WTC11 (cell line): Measurements from ENCODE around the gene TMC7. TPM values are rescaled to one million over a fixed set of nuclear protein-coding genes. Genes with fewer than 3 reads are reported as not detected.
A peak's percentile ranks its signal among the peaks of the same experiment; 100 is the strongest.

Experiments used
- ATAC-seq: fragments of 200-7000 bp; cut with Tn5 transposase; 2 replicates; pipeline ENCODE4 v1.10.0; 2021; ENCODE audit warnings: mild to moderate bottlenecking, moderate library complexity
- CTCF ChIA-PET: fragments of 300-600 bp; sonication (Branson Sonifier 250); formaldehyde crosslinking; loops from one replicate; lab custom pipeline; 2021; ENCODE audit warnings: antibody characterized with exemption; lab: Charles Lee
- POLR2A ChIA-PET: fragments of 350-600 bp; sonication (Branson Sonifier 250); formaldehyde crosslinking; loops from one replicate; lab custom pipeline; 2021; ENCODE audit warnings: antibody characterized with exemption; lab: Charles Lee
- DNase-seq: peaks from one replicate; pipeline ENCODE4 v3.0.0; 2021; ENCODE audit warnings: low spot score
- H3K27ac Mint-ChIP-seq: 2 replicates; pipeline ENCODE4 v1.8.0; 2021; ENCODE audit warnings: mixed read lengths
- H3K27me3 Mint-ChIP-seq: 2 replicates; pipeline ENCODE4 v1.8.0; 2021; ENCODE audit warnings: low read depth, mild to moderate bottlenecking, moderate library complexity, mixed read lengths
- H3K36me3 Mint-ChIP-seq: 2 replicates; pipeline ENCODE4 v1.8.0; 2021; ENCODE audit warnings: mixed read lengths
- H3K4me1 Mint-ChIP-seq: 2 replicates; pipeline ENCODE4 v1.8.0; 2022; ENCODE audit warnings: mixed read lengths
- H3K4me3 Mint-ChIP-seq: 2 replicates; pipeline ENCODE4 v1.8.0; 2021; ENCODE audit warnings: mild to moderate bottlenecking, moderate library complexity, mixed read lengths
- H3K9me3 Mint-ChIP-seq: 2 replicates; pipeline ENCODE4 v1.8.0; 2021; ENCODE audit warnings: mixed read lengths
- AR ChIP-seq: fragments of 250-450 bp; sonication (Bioruptor Pico); IDR thresholded peaks from 2 replicates; pipeline ENCODE4 v1.9.0; 2021; ENCODE audit warnings: mild to moderate bottlenecking
- ATF2 ChIP-seq: sonication (generic); formaldehyde crosslinking; IDR thresholded peaks from 2 replicates; pipeline ENCODE4 v1.8.1; 2022; ENCODE audit warnings: low read depth, missing genetic modification reagents, borderline replicate concordance
- EMX1 ChIP-seq: fragments of 250-450 bp; sonication (Bioruptor Pico); IDR thresholded peaks from 2 replicates; pipeline ENCODE4 v1.8.0; 2021; ENCODE audit warnings: mild to moderate bottlenecking
- FOXJ3 ChIP-seq: sonication (generic); formaldehyde crosslinking; IDR thresholded peaks from 2 replicates; pipeline ENCODE4 v1.9.0; 2021; ENCODE audit warnings: missing genetic modification reagents, mild to moderate bottlenecking, borderline replicate concordance
- HMGA2 ChIP-seq: fragments of 250-450 bp; sonication (Bioruptor Pico); IDR thresholded peaks from 2 replicates; pipeline ENCODE4 v1.4.0; 2021; ENCODE audit warnings: mild to moderate bottlenecking, moderate library complexity
- IRF2 ChIP-seq: sonication (generic); formaldehyde crosslinking; IDR thresholded peaks from 2 replicates; pipeline ENCODE4 v1.8.0; 2022; ENCODE audit warnings: low read depth, missing genetic modification reagents, borderline replicate concordance
- JUN ChIP-seq: sonication (generic); formaldehyde crosslinking; IDR thresholded peaks from 2 replicates; pipeline ENCODE4 v1.8.0; 2023; ENCODE audit warnings: mild to moderate bottlenecking, missing genetic modification reagents
- OVOL2 ChIP-seq: fragments of 250-450 bp; sonication (Bioruptor Pico); IDR thresholded peaks from 2 replicates; pipeline ENCODE4 v1.9.0; 2021; ENCODE audit warnings: mild to moderate bottlenecking, borderline replicate concordance
- RELA ChIP-seq: sonication (generic); formaldehyde crosslinking; IDR thresholded peaks from 2 replicates; pipeline ENCODE4 v1.8.1; 2022; ENCODE audit warnings: missing genetic modification reagents, mild to moderate bottlenecking, borderline replicate concordance
- TCF7 ChIP-seq: sonication (generic); formaldehyde crosslinking; IDR thresholded peaks from 2 replicates; pipeline ENCODE4 v1.8.0; 2022; ENCODE audit warnings: mild to moderate bottlenecking, low read depth, missing genetic modification reagents, moderate library complexity
- TP53 ChIP-seq: sonication (generic); formaldehyde crosslinking; IDR thresholded peaks from 2 replicates; pipeline ENCODE4 v1.8.1; 2023; ENCODE audit warnings: mild to moderate bottlenecking, missing genetic modification reagents
- USF1 ChIP-seq: sonication (generic); formaldehyde crosslinking; IDR thresholded peaks from 2 replicates; pipeline ENCODE4 v1.8.0; 2022; ENCODE audit warnings: mild to moderate bottlenecking, missing genetic modification reagents
- ZNF121 ChIP-seq: sonication (generic); formaldehyde crosslinking; IDR thresholded peaks from 2 replicates; pipeline ENCODE4 v1.8.0; 2023; ENCODE audit warnings: missing genetic modification reagents
- ZNF416 ChIP-seq: fragments of 250-450 bp; sonication (Bioruptor Pico); IDR thresholded peaks from 2 replicates; pipeline ENCODE4 v1.9.0; 2021; ENCODE audit warnings: mild to moderate bottlenecking, inconsistent platforms
- ZSCAN18 ChIP-seq: fragments of 250-450 bp; sonication (Bioruptor Pico); IDR thresholded peaks from 2 replicates; pipeline ENCODE4 v2.1.2; 2022; ENCODE audit warnings: mild to moderate bottlenecking, moderate library complexity
- total RNA-seq: library from RNA; stranded (reverse); gene quantifications from 3 replicates; pipeline ENCODE4 v1.2.3, GENCODE V29; 2021
- TF ChIP-seq, protein P1 (sequence below): sonication (generic); formaldehyde crosslinking; IDR thresholded peaks from 2 replicates; pipeline ENCODE4 v1.8.1; 2022; ENCODE audit warnings: missing genetic modification reagents, borderline replicate concordance
- TF ChIP-seq, protein P2 (sequence below): sonication (generic); formaldehyde crosslinking; IDR thresholded peaks from 2 replicates; pipeline ENCODE4 v1.8.0; 2022; ENCODE audit warnings: mild to moderate bottlenecking, missing genetic modification reagents
- TF ChIP-seq, protein P3 (sequence below): sonication (generic); formaldehyde crosslinking; IDR thresholded peaks from 2 replicates; pipeline ENCODE4 v1.8.0; 2022; ENCODE audit warnings: mild to moderate bottlenecking, missing genetic modification reagents

The TMC7 gene
- total RNA-seq, 1 experiment from 2014 or later = 2.5 TPM

GRCh38 chr16:19094542-19095365 is 111.0 kb downstream of the TMC7 start:
- no peak for ATAC-seq
- TF ChIP-seq TP53 (CRISPR knock-in tag) (no peak), ZNF121 (CRISPR knock-in tag) (0 out of 2 replicates have a peak, but pooled peaks have one; percentile 24)
- DNase-seq = no peak
- Mint-ChIP-seq H3K4me3 (no peak overlapping the region), H3K27me3 (peaks cover 2% of the 10 kb centered on the region), H3K36me3 (0 out of 2 replicates have a peak, but pooled peaks cover 2% of the 10 kb centered on the region), H3K9me3 (peaks cover 27% of the 10 kb centered on the region), H3K27ac (no peak overlapping the region), H3K4me1 (peaks cover 11% of the 10 kb centered on the region; the same call in 1 of the 2 replicates)
- ChIA-PET CTCF (interaction anchor here (0.6 to 4.4 kb wide), 18 partner anchors 9 to 408 kb away, joined by 3 to 29 read pairs (median 4); partner anchors contain the start of genes ITPRIPL2 and TMC7), POLR2A (no interaction called here)

DNA sequence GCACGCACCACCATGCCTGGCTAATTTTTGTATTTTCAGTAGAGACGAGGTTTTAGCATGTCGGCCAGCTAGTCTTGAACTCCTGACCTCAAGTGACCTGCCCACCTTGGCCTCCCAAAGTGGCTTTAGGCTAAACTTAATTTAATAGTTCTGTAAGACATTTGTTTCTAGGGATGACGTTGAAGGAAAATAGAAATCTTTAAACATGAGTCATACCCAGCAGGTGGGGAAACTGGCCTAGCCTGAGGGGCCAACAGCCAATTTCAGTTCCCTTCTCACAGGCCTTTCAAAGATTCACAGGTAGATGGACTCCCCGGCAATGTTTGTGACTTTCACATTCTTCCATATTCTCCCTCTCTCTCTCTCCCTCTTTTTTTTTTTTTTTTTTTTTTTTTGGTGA is 111.9 kb downstream of the TMC7 start:
- no peak overlapping the region for H3K4me3 Mint-ChIP-seq
- no peak for TF ChIP-seq ZNF121 (CRISPR knock-in tag)
- TF ChIP-seq ZNF416 (CRISPR knock-in tag) = no peak
- TF ChIP-seq AR = no peak
- TF ChIP-seq JUN (CRISPR knock-in tag) = no peak
- TF ChIP-seq TCF7 (CRISPR knock-in tag) = no peak
- no peak for TF ChIP-seq ZSCAN18 (CRISPR knock-in tag)
- TF ChIP-seq USF1 (CRISPR knock-in tag) = no peak
- TF ChIP-seq ATF2 (CRISPR knock-in tag) = no peak
- no peak for TF ChIP-seq RELA
- no peak for TF ChIP-seq FOXJ3 (CRISPR knock-in tag)
- no peak for TF ChIP-seq EMX1
- no peak for TF ChIP-seq HMGA2 (CRISPR knock-in tag)
- TF ChIP-seq, protein P1, sequence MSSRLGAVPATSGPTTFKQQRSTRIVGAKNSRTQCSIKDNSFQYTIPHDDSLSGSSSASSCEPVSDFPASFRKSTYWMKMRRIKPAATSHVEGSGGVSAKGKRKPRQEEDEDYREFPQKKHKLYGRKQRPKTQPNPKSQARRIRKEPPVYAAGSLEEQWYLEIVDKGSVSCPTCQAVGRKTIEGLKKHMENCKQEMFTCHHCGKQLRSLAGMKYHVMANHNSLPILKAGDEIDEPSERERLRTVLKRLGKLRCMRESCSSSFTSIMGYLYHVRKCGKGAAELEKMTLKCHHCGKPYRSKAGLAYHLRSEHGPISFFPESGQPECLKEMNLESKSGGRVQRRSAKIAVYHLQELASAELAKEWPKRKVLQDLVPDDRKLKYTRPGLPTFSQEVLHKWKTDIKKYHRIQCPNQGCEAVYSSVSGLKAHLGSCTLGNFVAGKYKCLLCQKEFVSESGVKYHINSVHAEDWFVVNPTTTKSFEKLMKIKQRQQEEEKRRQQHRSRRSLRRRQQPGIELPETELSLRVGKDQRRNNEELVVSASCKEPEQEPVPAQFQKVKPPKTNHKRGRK (CRISPR knock-in tag) = no peak
- TF ChIP-seq, protein P2, sequence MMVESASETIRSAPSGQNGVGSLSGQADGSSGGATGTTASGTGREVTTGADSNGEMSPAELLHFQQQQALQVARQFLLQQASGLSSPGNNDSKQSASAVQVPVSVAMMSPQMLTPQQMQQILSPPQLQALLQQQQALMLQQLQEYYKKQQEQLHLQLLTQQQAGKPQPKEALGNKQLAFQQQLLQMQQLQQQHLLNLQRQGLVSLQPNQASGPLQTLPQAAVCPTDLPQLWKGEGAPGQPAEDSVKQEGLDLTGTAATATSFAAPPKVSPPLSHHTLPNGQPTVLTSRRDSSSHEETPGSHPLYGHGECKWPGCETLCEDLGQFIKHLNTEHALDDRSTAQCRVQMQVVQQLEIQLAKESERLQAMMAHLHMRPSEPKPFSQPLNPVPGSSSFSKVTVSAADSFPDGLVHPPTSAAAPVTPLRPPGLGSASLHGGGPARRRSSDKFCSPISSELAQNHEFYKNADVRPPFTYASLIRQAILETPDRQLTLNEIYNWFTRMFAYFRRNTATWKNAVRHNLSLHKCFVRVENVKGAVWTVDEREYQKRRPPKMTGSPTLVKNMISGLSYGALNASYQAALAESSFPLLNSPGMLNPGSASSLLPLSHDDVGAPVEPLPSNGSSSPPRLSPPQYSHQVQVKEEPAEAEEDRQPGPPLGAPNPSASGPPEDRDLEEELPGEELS = no peak
- TF ChIP-seq IRF2 (CRISPR knock-in tag) = no peak
- no peak for TF ChIP-seq OVOL2 (CRISPR knock-in tag)
- TF ChIP-seq, protein P3, sequence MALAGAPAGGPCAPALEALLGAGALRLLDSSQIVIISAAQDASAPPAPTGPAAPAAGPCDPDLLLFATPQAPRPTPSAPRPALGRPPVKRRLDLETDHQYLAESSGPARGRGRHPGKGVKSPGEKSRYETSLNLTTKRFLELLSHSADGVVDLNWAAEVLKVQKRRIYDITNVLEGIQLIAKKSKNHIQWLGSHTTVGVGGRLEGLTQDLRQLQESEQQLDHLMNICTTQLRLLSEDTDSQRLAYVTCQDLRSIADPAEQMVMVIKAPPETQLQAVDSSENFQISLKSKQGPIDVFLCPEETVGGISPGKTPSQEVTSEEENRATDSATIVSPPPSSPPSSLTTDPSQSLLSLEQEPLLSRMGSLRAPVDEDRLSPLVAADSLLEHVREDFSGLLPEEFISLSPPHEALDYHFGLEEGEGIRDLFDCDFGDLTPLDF = no peak
- POLR2A ChIA-PET = no interaction called here

More for the DNA sequence above, 111.9 kb downstream of the TMC7 start:
- no peak for DNase-seq
- Mint-ChIP-seq H3K9me3 (peaks cover 30% of the 10 kb centered on the region), H3K36me3 (0 out of 2 replicates have a peak, but pooled peaks cover 2% of the 10 kb centered on the region), H3K27me3 (peaks cover 2% of the 10 kb centered on the region), H3K4me1 (peaks cover 11% of the 10 kb centered on the region; the same call in 1 of the 2 replicates), H3K27ac (no peak overlapping the region)
- no peak for ATAC-seq
- CTCF ChIA-PET = interaction anchor here (1.2 to 4.4 kb wide), 6 partner anchors 9 to 407 kb away, joined by 3 to 29 read pairs (median 11); partner anchors contain the start of genes ITPRIPL2 and TMC7
